ENCODE measurements around the gene SIGLEC11.
A peak's percentile ranks its signal among the peaks of the same experiment; 100 is the strongest.

SIGLEC11 gene

DNA sequence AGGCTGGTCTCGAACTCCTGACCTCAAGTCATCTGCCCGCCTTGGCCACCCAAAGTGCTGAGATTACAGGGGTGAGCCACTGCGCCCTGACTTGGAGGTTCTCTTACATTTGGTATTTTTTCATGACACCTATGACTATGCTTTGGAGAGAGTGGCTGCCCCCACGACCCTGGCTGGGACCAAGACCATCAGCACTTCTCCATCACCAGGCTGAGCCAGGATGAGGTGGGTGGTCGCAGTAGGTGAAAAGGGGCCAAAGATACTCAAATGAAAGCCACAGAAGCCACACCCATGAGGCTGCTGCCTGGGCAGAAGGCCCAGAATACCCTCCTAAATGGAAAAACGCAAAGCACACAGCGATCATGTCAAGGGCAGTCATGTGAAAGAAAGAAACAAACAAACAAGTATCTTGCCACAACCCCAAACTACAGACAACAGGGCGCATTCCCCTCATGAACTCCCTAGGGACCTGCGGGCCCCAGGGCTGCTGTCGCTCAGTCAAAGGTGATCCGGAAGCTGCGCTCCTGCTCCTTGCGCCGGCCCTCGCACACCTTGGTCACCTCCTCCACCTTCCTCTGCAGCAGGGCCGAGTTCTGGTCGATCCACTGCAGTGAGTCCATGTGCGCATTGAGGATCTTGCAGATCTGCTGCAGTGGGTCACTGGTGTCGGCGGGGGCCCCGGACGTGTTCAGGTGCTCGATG, 53.1 kb downstream of the SIGLEC11 start:
- Histone ChIP-seq H3K27ac (ENCODE audit: low read depth, low read length) (peak overlapping the region; percentile 46), H3K27me3 (ENCODE audit: low read length) (no peaks in the 10 kb centered on the region), H3K4me2 (ENCODE audit: low read depth, low read length, poor library complexity, severe bottlenecking) (no peak overlapping the region), H3K9me2 (replicated peaks; ENCODE audit: insufficient read depth, low read length) (no peaks in the 10 kb centered on the region), H4K20me1 (ENCODE audit: low read depth, low read length) (no peaks in the 10 kb centered on the region), H3K4me3 (ENCODE audit: insufficient read depth, low read length, poor library complexity, severe bottlenecking) (no peak overlapping the region), H3K9ac (ENCODE audit: low read length) (no peak overlapping the region), H3K9me3 (ENCODE audit: insufficient read depth, low read length) (no peaks in the 10 kb centered on the region), H2AFZ (ENCODE audit: low read depth, low read length, severe bottlenecking) (no peak overlapping the region), H3K36me3 (ENCODE audit: low read length) (no peaks in the 10 kb centered on the region), H3K79me2 (ENCODE audit: insufficient read depth, low read length) (0 out of 2 replicates have a peak, but pooled peaks cover 4% of the 10 kb centered on the region), H3F3A (ENCODE audit: insufficient read depth) (peaks cover 19% of the 10 kb centered on the region; the same call in 1 of the 2 replicates)
- TF ChIP-seq EZH2phosphoT487 (conservative IDR thresholded peaks at IDR 0.05; ENCODE audit: low read length) = no peak
- TF ChIP-seq, protein P1, sequence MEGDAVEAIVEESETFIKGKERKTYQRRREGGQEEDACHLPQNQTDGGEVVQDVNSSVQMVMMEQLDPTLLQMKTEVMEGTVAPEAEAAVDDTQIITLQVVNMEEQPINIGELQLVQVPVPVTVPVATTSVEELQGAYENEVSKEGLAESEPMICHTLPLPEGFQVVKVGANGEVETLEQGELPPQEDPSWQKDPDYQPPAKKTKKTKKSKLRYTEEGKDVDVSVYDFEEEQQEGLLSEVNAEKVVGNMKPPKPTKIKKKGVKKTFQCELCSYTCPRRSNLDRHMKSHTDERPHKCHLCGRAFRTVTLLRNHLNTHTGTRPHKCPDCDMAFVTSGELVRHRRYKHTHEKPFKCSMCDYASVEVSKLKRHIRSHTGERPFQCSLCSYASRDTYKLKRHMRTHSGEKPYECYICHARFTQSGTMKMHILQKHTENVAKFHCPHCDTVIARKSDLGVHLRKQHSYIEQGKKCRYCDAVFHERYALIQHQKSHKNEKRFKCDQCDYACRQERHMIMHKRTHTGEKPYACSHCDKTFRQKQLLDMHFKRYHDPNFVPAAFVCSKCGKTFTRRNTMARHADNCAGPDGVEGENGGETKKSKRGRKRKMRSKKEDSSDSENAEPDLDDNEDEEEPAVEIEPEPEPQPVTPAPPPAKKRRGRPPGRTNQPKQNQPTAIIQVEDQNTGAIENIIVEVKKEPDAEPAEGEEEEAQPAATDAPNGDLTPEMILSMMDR (IDR thresholded peaks at IDR 0.05; ENCODE audit: insufficient read depth, low read length, poor library complexity, severe bottlenecking) = no peak

DNA sequence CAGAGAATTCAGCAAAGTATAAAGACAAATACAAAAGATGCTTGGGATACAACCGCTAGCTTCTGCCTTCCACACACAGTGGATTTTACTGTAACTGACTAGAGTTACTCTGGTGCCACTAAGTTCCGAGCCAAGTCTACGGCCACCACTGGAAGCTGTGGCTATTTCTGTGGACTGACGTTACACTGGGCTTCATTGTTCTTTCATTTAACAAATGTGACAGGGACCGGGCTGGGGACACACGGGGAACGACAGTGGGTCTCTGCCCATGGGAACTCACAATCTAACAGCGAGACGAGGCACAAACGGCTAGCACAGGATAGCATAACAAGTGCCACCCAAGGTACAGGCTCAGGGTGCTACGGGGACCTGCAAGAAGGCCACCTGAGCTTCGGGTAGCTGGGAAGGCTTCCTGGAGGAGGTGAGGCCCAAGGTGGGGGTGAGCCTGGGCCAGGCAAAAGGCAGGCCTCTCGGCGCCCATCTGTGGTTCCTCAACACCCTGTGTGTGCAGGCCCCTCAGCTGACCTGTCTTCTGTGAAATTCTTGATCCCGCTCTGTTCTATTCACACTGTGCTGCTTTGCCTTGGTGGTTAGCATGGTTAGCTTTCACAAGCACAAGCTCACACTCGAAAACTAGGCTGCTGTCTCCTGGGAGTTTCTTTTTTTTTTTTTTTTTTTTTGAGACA, 54.0 kb downstream of the SIGLEC11 start:
- H3K27me3 ChIP-seq (ENCODE audit: low read length) = no peaks in the 10 kb centered on the region

DNA sequence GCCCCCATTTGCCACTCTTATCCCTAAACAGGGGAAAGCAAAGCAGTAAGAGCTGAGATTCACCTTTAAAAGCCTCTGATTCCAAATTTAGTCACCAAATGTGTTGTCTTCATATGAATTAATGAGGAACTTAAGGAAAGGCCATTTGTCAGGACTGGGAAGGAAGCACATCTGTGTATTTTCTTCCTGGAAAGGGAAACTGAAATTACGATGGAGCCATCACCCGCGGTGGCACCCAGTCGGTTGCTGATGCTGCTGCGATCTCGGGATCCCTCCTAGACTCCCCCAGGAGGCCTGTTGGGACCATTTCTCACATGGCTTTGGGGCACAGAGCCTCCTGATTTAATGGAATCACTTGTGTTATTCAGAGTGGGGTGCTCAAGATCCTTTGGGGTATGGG, 56.8 kb downstream of the SIGLEC11 start:
- H3K36me3 ChIP-seq (ENCODE audit: low read length) = no peaks in the 10 kb centered on the region

More for the DNA sequence above, 54.0 kb downstream of the SIGLEC11 start:
- H3K36me3 ChIP-seq (ENCODE audit: low read length) = no peaks in the 10 kb centered on the region
- no peak overlapping the region for H3K4me3 ChIP-seq (ENCODE audit: insufficient read depth, low read length, poor library complexity, severe bottlenecking)
- TF ChIP-seq, protein P1 (IDR thresholded peaks at IDR 0.05; ENCODE audit: insufficient read depth, low read length, poor library complexity, severe bottlenecking) = no peak
- TF ChIP-seq EZH2phosphoT487 (conservative IDR thresholded peaks at IDR 0.05; ENCODE audit: low read length) = no peak
- H3K4me2 ChIP-seq (ENCODE audit: low read depth, low read length, poor library complexity, severe bottlenecking) = no peak overlapping the region
- H3F3A ChIP-seq (ENCODE audit: insufficient read depth) = peaks cover 18% of the 10 kb centered on the region; the same call in 1 of the 2 replicates
- no peak overlapping the region for H3K9ac ChIP-seq (ENCODE audit: low read length)
- H3K9me2 ChIP-seq (replicated peaks; ENCODE audit: insufficient read depth, low read length) = no peaks in the 10 kb centered on the region
- no peak overlapping the region for H2AFZ ChIP-seq (ENCODE audit: low read depth, low read length, severe bottlenecking)
- H3K9me3 ChIP-seq (ENCODE audit: insufficient read depth, low read length) = no peaks in the 10 kb centered on the region
- peak overlapping the region; percentile 46 for H3K27ac ChIP-seq (ENCODE audit: low read depth, low read length)
- no peaks in the 10 kb centered on the region for H4K20me1 ChIP-seq (ENCODE audit: low read depth, low read length)
- H3K79me2 ChIP-seq (ENCODE audit: insufficient read depth, low read length) = 0 out of 2 replicates have a peak, but pooled peaks cover 4% of the 10 kb centered on the region

More for the DNA sequence above, 56.8 kb downstream of the SIGLEC11 start:
- Histone ChIP-seq H3K9me3 (ENCODE audit: insufficient read depth, low read length) (no peaks in the 10 kb centered on the region), H3K4me3 (ENCODE audit: insufficient read depth, low read length, poor library complexity, severe bottlenecking) (no peak overlapping the region), H3F3A (ENCODE audit: insufficient read depth) (peaks cover 11% of the 10 kb centered on the region; the same call in 1 of the 2 replicates), H3K79me2 (ENCODE audit: insufficient read depth, low read length) (no peaks in the 10 kb centered on the region), H3K27me3 (ENCODE audit: low read length) (no peaks in the 10 kb centered on the region), H3K9me2 (replicated peaks; ENCODE audit: insufficient read depth, low read length) (no peaks in the 10 kb centered on the region), H3K4me2 (ENCODE audit: low read depth, low read length, poor library complexity, severe bottlenecking) (no peak overlapping the region), H2AFZ (ENCODE audit: low read depth, low read length, severe bottlenecking) (no peak overlapping the region), H3K27ac (ENCODE audit: low read depth, low read length) (no peak overlapping the region), H3K9ac (ENCODE audit: low read length) (no peak overlapping the region), H4K20me1 (ENCODE audit: low read depth, low read length) (no peaks in the 10 kb centered on the region)
- TF ChIP-seq, protein P1 (IDR thresholded peaks at IDR 0.05; ENCODE audit: insufficient read depth, low read length, poor library complexity, severe bottlenecking) = no peak
- no peak for TF ChIP-seq EZH2phosphoT487 (conservative IDR thresholded peaks at IDR 0.05; ENCODE audit: low read length)

All from SU-DHL-6 (cell line).